Heart right ventricle (tissue), 16 donors: Measurements from ENCODE around the gene MRPL42. TPM values are rescaled to one million over a fixed set of nuclear protein-coding genes. Genes with fewer than 3 reads are reported as not detected.

Experiments
- ATAC-seq, 8 donors: fragments of 200-7000 bp; cut with Tn5 transposase; one replicate each; pipeline ENCODE4 v1.9.1; 2020; ENCODE audit warnings: mild to moderate bottlenecking in 8 of 8, moderate library complexity in 8 of 8, moderate number of reproducible peaks in 1 of 8
- DNase-seq, 2 donors: peaks; one replicate each; pipeline ENCODE4 v3.0.0-alpha.2; 2020
- H3K27ac ChIP-seq, 10 donors: fragments of 200-600 bp; sonication (generic) in 2 of 10; one replicate each; pipeline versions ENCODE4 v1.5.0 to v1.8.0; 2020 to 2022; ENCODE audit warnings: mild to moderate bottlenecking in 3 of 10
- H3K27me3 ChIP-seq, 7 donors: fragments of 200-600 bp; one replicate each; pipeline ENCODE4 v1.8.0; 2021 to 2022; ENCODE audit warnings: mild to moderate bottlenecking in 2 of 7
- H3K36me3 ChIP-seq, 9 donors: fragments of 200-600 bp; sonication (generic) in 1 of 9; one replicate each; pipeline versions ENCODE4 v1.5.0 to v1.8.0; 2020 to 2022; ENCODE audit warnings: mild to moderate bottlenecking in 2 of 9
- H3K4me1 ChIP-seq, 9 donors: fragments of 200-600 bp; sonication (generic) in 1 of 9; one replicate each; pipeline versions ENCODE4 v1.5.0 to v1.8.0; 2020 to 2022; ENCODE audit warnings: mild to moderate bottlenecking in 4 of 9
- H3K4me3 ChIP-seq, 10 donors: fragments of 200-600 bp; sonication (generic) in 2 of 10; one replicate each; pipeline versions ENCODE4 v1.5.0 to v1.8.0; 2020 to 2022; ENCODE audit warnings: mild to moderate bottlenecking in 7 of 10, moderate library complexity in 2 of 10
- H3K9me3 ChIP-seq, 11 donors: fragments of 200-600 bp in 10 of 11; sonication (generic) in 2 of 11; one replicate each; pipeline versions ENCODE4 v1.5.0 to v1.8.0; 2013 to 2022; ENCODE audit warnings: mild to moderate bottlenecking in 2 of 11, control low read depth in 1 of 11, moderate library complexity in 1 of 11
- WGBS, 2 donors: extraction: QIAGEN DNeasy Blood & Tissue Kit; methylation state at CpG; one replicate each; pipeline ENCODE4 v1.1.7; 2013; ENCODE audit warnings: inconsistent platforms in 1 of 2; 5-methylcytosine and 5-hydroxymethylcytosine counted together
- intact Hi-C, 10 donors: fragments of 100-400 bp; cut with DNase I; formaldehyde crosslinking; loops; one replicate each; pipeline versions ENCODE4 v1.11.1 to v1.14.2; 2022
- long read RNA-seq, 3 donors: library from polyadenylated mRNA; unstranded; transcript quantifications; one replicate each; pipeline ENCODE4 v2.0.0, GENCODE V29; 2020 to 2021
- polyA plus RNA-seq, 2 donors: library from polyadenylated mRNA; stranded (reverse); fragments of 200-250 nt; gene quantifications; one replicate each; pipeline ENCODE4 v1.2.3, GENCODE V29; 2013
- total RNA-seq, 10 donors: library from RNA; stranded (reverse); fragmentation: NEBNext Ultra II Directional in 3 of 10; extraction: Animal tissue kit (Norgen Biotek cat#: 25700) in 3 of 10; gene quantifications; one replicate each; pipeline versions ENCODE4 v1.2.1 to v1.2.4, GENCODE V29; 2021 to 2023
- TF ChIP-seq, protein P1 (sequence below), 9 donors: fragments of 200-600 bp; sonication (generic) in 2 of 9; IDR thresholded peaks; one replicate each; pipeline versions ENCODE4 v1.5.0 to v1.8.0; 2021 to 2022; ENCODE audit warnings: antibody characterized with exemption in 9 of 9, mild to moderate bottlenecking in 5 of 9, moderate library complexity in 1 of 9
- donor health status: Arrhythmogenic right ventricular cardiomyopathy.
- donor health status: ischemic (EF 13 %, LVEDD 7.1; RV severe dilation, severe dysfunction).
- donor health status: healthy with polysubstance abuse.
- donor health status: DM: no; HTN: yes; CAD: no.
- donor health status: DM: no; HTN: no; CAD: no.
- donor health status: ischemic (EF 25% LVEDD 6.9; RV normal size, moderate dysfunction).
- donor health status: ischemic (EF 25% LVEDD 5.7; RV mildly dilated, moderate dysfunction).
- donor health status: healthy.
- donor health status: DM: yes; HTN: yes; CAD: no.
- donor health status: Ischemic cardiomyopathy.
- donor health status: ischemic (EF 35%, LVEDD 5.7; RV mildly dilated, moderate dysfunction).
- donor health status: nonischemic (EF 11% LVEDD 7.7; RV severe dilation, severe dysfunction).
- donor health status: DM: yes; HTN: yes; CAD: no.
- donor health status: PGD.
- donor health status: ischemic (EF 29% LVEDD 5.4; RV normal size, mild dysfunction).
- donor health status: nonischemic (EF 23%, LVEDD 6.1; RV moderate dilation, normal function).

Gene MRPL42
- 10 to 100 TPM; 34.1 to 59.6 (median 45.7) TPM for total RNA-seq
- polyA plus RNA-seq = 10 to 100 TPM; 17.4 to 33.2 TPM
- long read RNA-seq, donor 1, full-length matches to known transcripts = 24 of 30 reads
- long read RNA-seq, donor 1, partial matches to known transcripts = 2 of 30 reads
- long read RNA-seq, donor 1, other reads (novel, unspliced or antisense) = 4 of 30 reads
- long read RNA-seq, donor 2, full-length matches to known transcripts = 33 of 39 reads
- long read RNA-seq, donor 2, partial matches to known transcripts = 1 of 39 reads
- long read RNA-seq, donor 2, other reads (novel, unspliced or antisense) = 5 of 39 reads
- long read RNA-seq, donor 3, full-length matches to known transcripts = 99 of 109 reads
- long read RNA-seq, donor 3, partial matches to known transcripts = 3 of 109 reads
- long read RNA-seq, donor 3, other reads (novel, unspliced or antisense) = 7 of 109 reads

GRCh38 chr12:93467351-93468007, at the start of gene MRPL42:
MRPL42 (plus strand) TSS chr12:93467514; CDS start chr12:93469286, 1,772 bp downstream.
- TF ChIP-seq, protein P1, sequence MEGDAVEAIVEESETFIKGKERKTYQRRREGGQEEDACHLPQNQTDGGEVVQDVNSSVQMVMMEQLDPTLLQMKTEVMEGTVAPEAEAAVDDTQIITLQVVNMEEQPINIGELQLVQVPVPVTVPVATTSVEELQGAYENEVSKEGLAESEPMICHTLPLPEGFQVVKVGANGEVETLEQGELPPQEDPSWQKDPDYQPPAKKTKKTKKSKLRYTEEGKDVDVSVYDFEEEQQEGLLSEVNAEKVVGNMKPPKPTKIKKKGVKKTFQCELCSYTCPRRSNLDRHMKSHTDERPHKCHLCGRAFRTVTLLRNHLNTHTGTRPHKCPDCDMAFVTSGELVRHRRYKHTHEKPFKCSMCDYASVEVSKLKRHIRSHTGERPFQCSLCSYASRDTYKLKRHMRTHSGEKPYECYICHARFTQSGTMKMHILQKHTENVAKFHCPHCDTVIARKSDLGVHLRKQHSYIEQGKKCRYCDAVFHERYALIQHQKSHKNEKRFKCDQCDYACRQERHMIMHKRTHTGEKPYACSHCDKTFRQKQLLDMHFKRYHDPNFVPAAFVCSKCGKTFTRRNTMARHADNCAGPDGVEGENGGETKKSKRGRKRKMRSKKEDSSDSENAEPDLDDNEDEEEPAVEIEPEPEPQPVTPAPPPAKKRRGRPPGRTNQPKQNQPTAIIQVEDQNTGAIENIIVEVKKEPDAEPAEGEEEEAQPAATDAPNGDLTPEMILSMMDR (IDR thresholded peaks at IDR 0.05) = peak; percentile 47 to 96 (median 70)
- 0 to 1% methylated on average over 36 of the region's 36 CpGs for WGBS, 2 donors
- ATAC-seq (peak; percentile 96 to 98 (median 98)), DNase-seq (peak; percentile 90 to 91)
- intact Hi-C loops = no loop called here
- Histone ChIP-seq H3K27me3 (no peaks in the 10 kb centered on the region), H3K9me3 (no peaks in the 10 kb centered on the region), H3K4me3 (peak within 1 kb of the TSS; percentile 52 to 90 (median 68)), H3K27ac (peak within 1 kb of the TSS in 9 of 10 donors; percentile 81 to 97 (median 89)), H3K36me3 (peaks cover 0 to 31% (median 9%) of the 10 kb centered on the region in 9 donors), H3K4me1 (peaks cover 0 to 33% (median 23%) of the 10 kb centered on the region in 9 donors)

GRCh38 chr12:93417967-93418480, 49.3 kb upstream of the MRPL42 start:
- Histone ChIP-seq H3K4me1 (peaks cover 0 to 82% (median 65%) of the 10 kb centered on the region in 9 donors), H3K27ac (peak overlapping the region in 1 of 10 donors; percentile 16), H3K4me3 (no peak overlapping the region), H3K27me3 (no peaks in the 10 kb centered on the region), H3K9me3 (no peaks in the 10 kb centered on the region), H3K36me3 (no peaks in the 10 kb centered on the region)
- DNase-seq (no peak), ATAC-seq (no peak)
- intact Hi-C loops = loop anchor here in 7 of 10 donors (2.0 to 10.0 kb wide), 6 partner anchors 281 to 631 kb away; no protein-coding TSS in a partner anchor
- WGBS, 2 donors = 91 to 95% methylated on average over 4 of the region's 4 CpGs
- TF ChIP-seq, protein P1 (IDR thresholded peaks at IDR 0.05) = no peak

- H3K36me3 ChIP-seq = no peaks in the 10 kb centered on the region
- peak overlapping the region in 1 of 10 donors; percentile 4 for H3K4me3 ChIP-seq
- DNase-seq (no peak), ATAC-seq (peak in 7 of 8 donors; percentile 51 to 75 (median 56))
- H3K4me1 ChIP-seq = peaks cover 2 to 82% (median 67%) of the 10 kb centered on the region in 9 donors
- 23 to 46% methylated on average over 1 of the region's 1 CpG for WGBS, 2 donors
- no peaks in the 10 kb centered on the region for H3K27me3 ChIP-seq
- H3K27ac ChIP-seq = peak overlapping the region in 2 of 10 donors; percentile 1 to 2
- no peaks in the 10 kb centered on the region for H3K9me3 ChIP-seq
- TF ChIP-seq, protein P1 (IDR thresholded peaks at IDR 0.05) = peak; percentile 48 to 81 (median 72)
- intact Hi-C loops = loop anchor here in 7 of 10 donors (1.0 to 10.0 kb wide), 8 partner anchors 282 to 635 kb away; no protein-coding TSS in a partner anchor
Observed at GRCh38 chr12:93419388-93420034, 47.8 kb upstream of the MRPL42 start.
